Measurements from ENCODE around the gene PKP4.

Gene PKP4

DNA sequence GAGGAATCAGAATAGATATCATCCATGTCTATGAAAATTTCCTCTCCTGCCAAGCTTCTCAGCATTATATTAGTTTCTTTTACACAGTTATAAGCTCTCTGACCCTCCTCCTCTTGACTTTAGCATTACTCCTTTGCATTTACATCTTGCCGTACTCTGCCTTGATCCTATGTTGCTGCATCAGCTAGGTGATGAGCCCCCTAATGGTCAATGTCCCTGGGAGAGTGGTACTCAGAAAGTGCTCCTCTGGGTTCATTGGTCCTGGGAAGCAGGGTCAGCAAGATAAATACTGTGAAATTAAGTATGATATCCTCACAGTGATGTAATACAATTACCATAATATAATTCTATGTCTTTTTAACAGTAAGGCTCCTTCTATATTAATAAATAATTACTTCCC is 74.1 kb downstream of the PKP4 start:
- POLR2A ChIA-PET, result no interaction called here
- CTCF ChIA-PET, result no interaction called here
- no peak for DNase-seq (ENCODE audit: extremely low spot score)
- TF ChIP-seq LEF1 (IDR thresholded peaks at IDR 0.05; ENCODE audit: borderline replicate concordance), result no peak
- no peak for TF ChIP-seq SP1 (IDR thresholded peaks at IDR 0.05)
- TF ChIP-seq ZNF384 (IDR thresholded peaks at IDR 0.05), result no peak
- TF ChIP-seq, protein P1, sequence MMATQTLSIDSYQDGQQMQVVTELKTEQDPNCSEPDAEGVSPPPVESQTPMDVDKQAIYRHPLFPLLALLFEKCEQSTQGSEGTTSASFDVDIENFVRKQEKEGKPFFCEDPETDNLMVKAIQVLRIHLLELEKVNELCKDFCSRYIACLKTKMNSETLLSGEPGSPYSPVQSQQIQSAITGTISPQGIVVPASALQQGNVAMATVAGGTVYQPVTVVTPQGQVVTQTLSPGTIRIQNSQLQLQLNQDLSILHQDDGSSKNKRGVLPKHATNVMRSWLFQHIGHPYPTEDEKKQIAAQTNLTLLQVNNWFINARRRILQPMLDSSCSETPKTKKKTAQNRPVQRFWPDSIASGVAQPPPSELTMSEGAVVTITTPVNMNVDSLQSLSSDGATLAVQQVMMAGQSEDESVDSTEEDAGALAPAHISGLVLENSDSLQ (IDR thresholded peaks at IDR 0.05), result no peak
- TF ChIP-seq SUZ12 (IDR thresholded peaks at IDR 0.05), result no peak
- TF ChIP-seq ELF4 (IDR thresholded peaks at IDR 0.05), result no peak
- no peak for TF ChIP-seq FOXK2 (IDR thresholded peaks at IDR 0.05)
- no peak for TF ChIP-seq L3MBTL2 (conservative IDR thresholded peaks at IDR 0.05)
- TF ChIP-seq FOXA1 (IDR thresholded peaks at IDR 0.05), result no peak
- TF ChIP-seq FOXM1 (IDR thresholded peaks at IDR 0.05; ENCODE audit: borderline replicate concordance), result no peak
- TF ChIP-seq CTBP1 (IDR thresholded peaks at IDR 0.05; ENCODE audit: borderline replicate concordance), result no peak
- no peak for TF ChIP-seq ARNT (IDR thresholded peaks at IDR 0.05)

DNA sequence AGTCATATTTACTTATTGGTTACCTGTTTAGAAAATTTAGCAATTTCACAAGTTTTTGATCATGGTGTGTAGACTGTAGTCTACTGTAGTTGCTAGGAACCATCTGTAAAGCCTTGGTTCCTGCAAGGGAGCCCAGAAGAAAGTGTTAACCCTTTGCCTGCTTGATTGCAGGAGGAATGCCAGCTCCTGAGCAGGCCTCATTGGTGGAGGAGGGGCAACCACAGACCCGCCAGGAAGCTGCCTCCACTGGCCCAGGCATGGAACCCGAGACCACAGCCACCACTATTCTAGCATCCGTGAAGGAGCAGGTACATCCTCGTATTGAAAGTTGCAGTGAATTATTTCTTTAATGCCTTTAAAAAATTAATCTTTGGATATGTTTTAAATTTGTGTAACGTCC is 76.3 kb downstream of the PKP4 start:
- no peak for TF ChIP-seq CTBP1 (IDR thresholded peaks at IDR 0.05; ENCODE audit: borderline replicate concordance)
- TF ChIP-seq, protein P1 (IDR thresholded peaks at IDR 0.05), result no peak
- TF ChIP-seq BHLHE40 (IDR thresholded peaks at IDR 0.05; ENCODE audit: borderline replicate concordance), result no peak
- no peak for TF ChIP-seq FOXA1 (IDR thresholded peaks at IDR 0.05)
- TF ChIP-seq LEF1 (IDR thresholded peaks at IDR 0.05; ENCODE audit: borderline replicate concordance), result no peak
- TF ChIP-seq FOXK2 (IDR thresholded peaks at IDR 0.05), result no peak
- no peak for TF ChIP-seq ELF4 (IDR thresholded peaks at IDR 0.05)
- TF ChIP-seq HDGF (IDR thresholded peaks at IDR 0.05; ENCODE audit: borderline replicate concordance), result no peak
- no peak for TF ChIP-seq SP1 (IDR thresholded peaks at IDR 0.05)
- TF ChIP-seq SUZ12 (IDR thresholded peaks at IDR 0.05), result no peak
- POLR2A ChIA-PET, result no interaction called here
- DNase-seq (ENCODE audit: extremely low spot score), result no peak
- CTCF ChIA-PET, result no interaction called here

DNA sequence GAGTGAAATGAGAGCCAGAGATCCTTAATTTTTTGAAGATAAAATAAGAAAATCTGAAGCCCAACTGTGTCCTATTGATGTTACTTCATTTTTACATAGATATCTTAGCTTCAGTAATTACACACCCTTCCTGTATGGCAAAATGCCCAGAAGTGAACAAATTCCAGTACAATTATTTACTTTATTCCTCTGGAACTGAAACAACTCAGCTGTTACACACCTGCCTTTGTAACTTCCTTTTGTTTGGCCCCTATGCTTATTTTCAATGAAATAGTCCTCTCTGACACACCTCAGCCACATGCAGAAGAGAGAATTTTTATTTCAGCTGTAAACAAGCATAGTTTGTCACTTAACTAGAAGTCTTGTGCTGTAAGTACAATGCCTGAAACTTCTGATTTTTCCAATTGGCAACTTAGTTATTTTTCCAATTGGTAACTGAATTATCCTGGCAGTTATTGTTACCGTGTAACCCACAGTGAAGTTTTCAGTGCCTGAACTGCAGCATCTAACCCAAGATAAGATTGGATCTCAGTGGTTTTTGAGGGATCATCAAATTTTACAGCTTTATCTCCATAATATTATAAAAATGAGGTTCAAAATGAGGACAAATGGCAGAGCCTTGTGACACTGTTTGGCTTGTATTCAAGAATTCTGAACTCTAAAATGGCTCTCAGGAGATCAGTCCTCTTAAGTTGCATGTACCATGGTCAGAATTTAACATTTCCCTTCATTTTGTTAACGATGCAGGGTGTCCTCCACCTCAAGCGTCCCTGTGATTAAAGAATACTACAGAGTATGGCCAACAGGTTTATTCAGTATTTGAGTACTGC is 82.6 kb downstream of the PKP4 start:
- ChIA-PET POLR2A (interaction anchor here (1.4 kb wide), 1 partner anchor 10 kb away, joined by 5 read pairs; no protein-coding TSS in a partner anchor), CTCF (no interaction called here)
- DNase-seq (ENCODE audit: extremely low spot score), result no peak
- TF ChIP-seq ZNF384 (IDR thresholded peaks at IDR 0.05) (no peak), SP1 (IDR thresholded peaks at IDR 0.05) (no peak), LEF1 (IDR thresholded peaks at IDR 0.05; ENCODE audit: borderline replicate concordance) (no peak), ELF4 (IDR thresholded peaks at IDR 0.05) (no peak)

DNA sequence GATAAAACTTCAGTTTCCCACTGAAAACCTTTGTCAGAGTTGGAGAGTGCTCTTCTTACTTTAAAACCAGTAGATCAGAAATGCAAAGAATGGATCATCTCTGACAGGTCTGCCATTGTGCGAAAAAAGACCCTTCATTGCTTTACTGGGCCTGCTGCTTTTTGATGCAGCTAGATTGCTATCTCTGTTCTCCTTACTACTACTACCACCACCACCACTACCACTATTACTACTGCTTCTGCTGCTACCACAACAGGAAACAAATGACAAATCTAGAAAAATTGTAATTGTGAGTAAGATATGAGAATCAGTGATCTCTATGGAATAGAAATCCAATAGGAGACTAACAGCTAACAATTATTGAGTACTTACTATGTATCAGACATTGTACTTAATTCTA is 85.8 kb downstream of the PKP4 start:
- DNase-seq (ENCODE audit: extremely low spot score), result no peak
- TF ChIP-seq L3MBTL2 (conservative IDR thresholded peaks at IDR 0.05) (no peak), FOXA1 (IDR thresholded peaks at IDR 0.05) (no peak), BHLHE40 (IDR thresholded peaks at IDR 0.05; ENCODE audit: borderline replicate concordance) (no peak), HDGF (IDR thresholded peaks at IDR 0.05; ENCODE audit: borderline replicate concordance) (no peak), CTBP1 (IDR thresholded peaks at IDR 0.05; ENCODE audit: borderline replicate concordance) (no peak)
- TF ChIP-seq, protein P1 (IDR thresholded peaks at IDR 0.05), result no peak
- POLR2A ChIA-PET, result no interaction called here
- CTCF ChIA-PET, result no interaction called here

DNA sequence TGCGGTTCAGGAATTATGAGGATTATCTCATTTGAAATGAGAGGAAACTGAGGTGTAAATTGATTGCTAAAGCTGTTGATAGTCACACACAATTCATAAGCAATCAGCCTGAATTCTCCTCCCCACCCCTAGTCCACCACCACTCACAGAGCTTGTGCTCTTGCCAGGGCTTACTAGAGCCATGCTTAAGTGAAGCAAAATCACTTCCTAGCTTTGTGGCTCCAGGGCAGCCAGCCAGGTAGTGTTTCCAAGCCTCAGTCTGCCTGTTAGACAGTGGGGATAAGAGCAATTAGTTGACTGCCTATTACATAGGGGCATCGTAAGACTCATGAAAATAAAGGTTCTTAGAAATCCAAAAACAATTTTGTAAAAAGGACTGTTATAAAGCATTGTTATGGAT is 87.2 kb downstream of the PKP4 start:
- CTCF ChIA-PET, result no interaction called here
- POLR2A ChIA-PET, result no interaction called here

DNA sequence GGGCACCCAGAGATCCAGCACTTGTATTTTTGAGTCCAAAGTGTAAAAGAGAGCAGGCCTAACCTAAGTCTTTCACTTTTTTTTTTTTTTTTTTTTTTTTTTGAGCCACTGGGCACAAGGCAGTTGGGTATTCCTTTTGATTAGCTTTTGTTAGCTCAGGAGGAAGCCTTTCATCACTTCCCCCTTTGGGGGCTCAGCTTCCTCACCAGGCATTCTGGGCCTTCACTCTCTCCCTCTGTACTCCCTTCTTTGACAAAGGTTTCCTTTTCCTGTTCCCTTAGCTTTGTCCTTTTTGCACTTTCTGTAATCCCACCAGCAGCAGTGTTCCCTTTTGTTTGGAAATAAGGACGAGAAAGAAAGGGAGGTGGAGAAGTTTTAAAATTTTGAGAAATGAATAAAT is 88.2 kb downstream of the PKP4 start:
- TF ChIP-seq SUZ12 (IDR thresholded peaks at IDR 0.05) (no peak), BHLHE40 (IDR thresholded peaks at IDR 0.05; ENCODE audit: borderline replicate concordance) (no peak), FOXM1 (IDR thresholded peaks at IDR 0.05; ENCODE audit: borderline replicate concordance) (no peak), ELF4 (IDR thresholded peaks at IDR 0.05) (no peak)
- CTCF ChIA-PET, result no interaction called here
- POLR2A ChIA-PET, result no interaction called here
- DNase-seq (ENCODE audit: extremely low spot score), result no peak

More for the DNA sequence above, 87.2 kb downstream of the PKP4 start:
- TF ChIP-seq FOXM1 (IDR thresholded peaks at IDR 0.05; ENCODE audit: borderline replicate concordance) (no peak), L3MBTL2 (conservative IDR thresholded peaks at IDR 0.05) (no peak), SP1 (IDR thresholded peaks at IDR 0.05) (no peak), BHLHE40 (IDR thresholded peaks at IDR 0.05; ENCODE audit: borderline replicate concordance) (no peak), ZNF384 (IDR thresholded peaks at IDR 0.05) (no peak), CTBP1 (IDR thresholded peaks at IDR 0.05; ENCODE audit: borderline replicate concordance) (no peak), ELF4 (IDR thresholded peaks at IDR 0.05) (no peak), FOXK2 (IDR thresholded peaks at IDR 0.05) (no peak), FOXA1 (IDR thresholded peaks at IDR 0.05) (no peak), NFRKB (IDR thresholded peaks at IDR 0.05) (no peak), TARDBP (IDR thresholded peaks at IDR 0.05) (no peak), SUZ12 (IDR thresholded peaks at IDR 0.05) (no peak), HDGF (IDR thresholded peaks at IDR 0.05; ENCODE audit: borderline replicate concordance) (no peak)
- TF ChIP-seq, protein P1 (IDR thresholded peaks at IDR 0.05), result no peak
- DNase-seq (ENCODE audit: extremely low spot score), result no peak
